IMR-90 (cell line): ENCODE results near the gene PLD4. TPM values are rescaled to one million over a fixed set of nuclear protein-coding genes. Genes with fewer than 3 reads are reported as not detected.
"Not testable (repeated sequence)": the region's sequence is repeated elsewhere in the genome, so short reads cannot be mapped to it uniquely, and the experiment has no call there.

Source experiments
- ATAC-seq: fragments of 200-7000 bp; cut with Tn5 transposase; 2 replicates; pipeline ENCODE4 v1.9.1; 2020; ENCODE audit warnings: low read depth, mild to moderate bottlenecking, moderate library complexity
- BruUV-seq: library from RNA; stranded (reverse); fragments of 400-500 nt; replicated peaks from 2 replicates; lab custom pipeline; 2021; lab: Mats Ljungman, UMichigan
- CTCF ChIA-PET: fragments of 300-600 bp; formaldehyde crosslinking; extraction: SDS; loops from one replicate; lab custom pipeline; 2021; ENCODE audit warnings: antibody characterized with exemption; lab: Yijun Ruan, JAX
- POLR2A ChIA-PET: fragments of 300-600 bp; sonication (Branson Sonifier 250); formaldehyde crosslinking; loops from one replicate; lab custom pipeline; 2022; ENCODE audit warnings: antibody characterized with exemption; ENCODE audit not compliant: unreplicated experiment; lab: Charles Lee
- DNase-seq: peaks from one replicate; pipeline ENCODE4 v3.0.0; 2013
- H2AFZ ChIP-seq: replicated peaks from 2 replicates; pipeline ENCODE3; 2013; ENCODE audit warnings: low read length, mild to moderate bottlenecking; ENCODE audit not compliant: poor library complexity
- H2AK5ac ChIP-seq: 2 replicates; pipeline ENCODE4 v1.6.1; 2013; ENCODE audit warnings: low read depth, low read length, inconsistent platforms
- H2AK9ac ChIP-seq: replicated peaks from 2 replicates; pipeline ENCODE3; 2013; ENCODE audit warnings: mild to moderate bottlenecking, low read depth, low read length, moderate library complexity; ENCODE audit not compliant: poor library complexity
- H2BK120ac ChIP-seq: 2 replicates; pipeline ENCODE4 v1.6.1; 2013; ENCODE audit warnings: low read depth, low read length, inconsistent platforms
- H2BK15ac ChIP-seq: 3 replicates; pipeline ENCODE4 v1.6.1; 2013; ENCODE audit warnings: low read depth, low read length, inconsistent platforms
- H2BK20ac ChIP-seq: 2 replicates; pipeline ENCODE4 v1.6.1; 2013; ENCODE audit warnings: low read depth, mild to moderate bottlenecking, inconsistent platforms, low read length, moderate library complexity
- H2BK5ac ChIP-seq: 2 replicates; pipeline ENCODE4 v1.6.1; 2013; ENCODE audit warnings: mild to moderate bottlenecking, low read depth, low read length, inconsistent platforms; ENCODE audit not compliant: poor library complexity, severe bottlenecking
- H3K14ac ChIP-seq: replicated peaks from 2 replicates; pipeline ENCODE4 v1.6.1; 2013; ENCODE audit warnings: low read depth, low read length, inconsistent platforms
- H3K18ac ChIP-seq: 2 replicates; pipeline ENCODE4 v1.6.1; 2013; ENCODE audit warnings: low read depth, low read length, control low read depth
- H3K23ac ChIP-seq: 2 replicates; pipeline ENCODE4 v1.6.1; 2013; ENCODE audit warnings: low read depth, low read length, inconsistent platforms
- H3K27ac ChIP-seq: 2 replicates; pipeline ENCODE4 v1.5.1; 2013; ENCODE audit warnings: mild to moderate bottlenecking, control low read depth, low read length; ENCODE audit not compliant: insufficient read depth
- H3K27me3 ChIP-seq: 2 replicates; pipeline ENCODE4 v1.6.1; 2013; ENCODE audit warnings: low read length; ENCODE audit not compliant: control insufficient read depth, insufficient read depth
- H3K36me3 ChIP-seq: 2 replicates; pipeline ENCODE4 v1.6.1; 2013; ENCODE audit warnings: low read length, mixed read lengths; ENCODE audit not compliant: control insufficient read depth, insufficient read depth
- H3K4ac ChIP-seq: 2 replicates; pipeline ENCODE4 v1.6.1; 2013; ENCODE audit warnings: low read depth, low read length, inconsistent platforms
- H3K4me1 ChIP-seq: 2 replicates; pipeline ENCODE4 v1.6.1; 2013; ENCODE audit warnings: low read length, mixed read lengths; ENCODE audit not compliant: control insufficient read depth, insufficient read depth
- H3K4me2 ChIP-seq: 2 replicates; pipeline ENCODE4 v1.6.1; 2013; ENCODE audit warnings: low read depth, mild to moderate bottlenecking, control low read depth, low read length, moderate library complexity
- H3K4me3 ChIP-seq: 2 replicates; pipeline ENCODE4 v1.5.1; 2013; ENCODE audit warnings: low read depth, mild to moderate bottlenecking, control low read depth, low read length, moderate library complexity; ENCODE audit not compliant: insufficient read depth
- H3K56ac ChIP-seq: 2 replicates; pipeline ENCODE4 v1.6.1; 2013; ENCODE audit warnings: low read length, inconsistent platforms; ENCODE audit not compliant: insufficient read depth; ENCODE audit errors: extremely low read depth
- H3K79me1 ChIP-seq, 2 experiments: 2 replicates each; pipeline ENCODE4 v1.6.1; 2013; ENCODE audit warnings: low read length in 2 of 2, inconsistent platforms in 1 of 2, low read depth in 1 of 2
- H3K9ac ChIP-seq: 2 replicates; pipeline ENCODE4 v1.6.1; 2013; ENCODE audit warnings: low read depth, low read length, control low read depth
- H3K9me1 ChIP-seq: 2 replicates; pipeline ENCODE4 v1.6.1; 2013; ENCODE audit warnings: low read length, inconsistent platforms; ENCODE audit not compliant: insufficient read depth
- H3K9me3 ChIP-seq: 2 replicates; pipeline ENCODE4 v1.6.1; 2013; ENCODE audit warnings: low read length; ENCODE audit not compliant: control insufficient read depth, insufficient read depth
- H4K20me1 ChIP-seq: 2 replicates; pipeline ENCODE4 v1.6.1; 2013; ENCODE audit warnings: low read length, inconsistent platforms; ENCODE audit not compliant: insufficient read depth
- H4K5ac ChIP-seq: 2 replicates; pipeline ENCODE4 v1.6.1; 2013; ENCODE audit warnings: mild to moderate bottlenecking, low read depth, low read length, control low read depth
- H4K8ac ChIP-seq, 2 experiments: 2 replicates each; pipeline ENCODE4 v1.6.1; 2013; ENCODE audit warnings: low read depth in 2 of 2, low read length in 2 of 2, control low read depth in 1 of 2, inconsistent platforms in 1 of 2
- H4K91ac ChIP-seq: 2 replicates; pipeline ENCODE4 v1.6.1; 2013; ENCODE audit warnings: low read depth, low read length, inconsistent platforms; ENCODE audit not compliant: insufficient read depth
- BHLHE40 ChIP-seq: fragments of 150-350 bp; IDR thresholded peaks from 2 replicates; pipeline ENCODE4 v1.6.1; 2016; ENCODE audit warnings: mild to moderate bottlenecking, low read depth, low read length
- WGBS, 2 experiments: methylation state at CpG; one replicate each; pipeline versions ENCODE4 v1.1.5 to v1.1.7; 2013; ENCODE audit warnings: missing lambda C conversion rate in 2 of 2; ENCODE audit not compliant: insufficient read length in 1 of 2; ENCODE audit errors: extremely low coverage in 2 of 2; 5-methylcytosine and 5-hydroxymethylcytosine counted together
- dilution Hi-C: fragments of 300-500 bp; cut with HindIII; formaldehyde crosslinking; loops from one replicate; pipeline ENCODE4 v1.14.3; 2018; ENCODE audit warnings: low sequenced_read_pairs; ENCODE audit not compliant: unreplicated experiment
- in situ Hi-C: fragments of 300-500 bp; cut with MboI; formaldehyde crosslinking; loops from 3 replicates; pipeline ENCODE4 v1.14.3; 2019; ENCODE audit warnings: low sequenced_read_pairs, inconsistent platforms, mixed read lengths
- intact Hi-C: fragments of 100-400 bp; cut with micrococcal nuclease; formaldehyde crosslinking; loops from 2 replicates; pipeline ENCODE4 v1.10.0; 2022
- polyA plus RNA-seq, 3 experiments: library from polyadenylated mRNA; depleted of rRNA; stranded (reverse); fragments of >200 nt; gene quantifications; 2 replicates each; pipeline ENCODE4 v1.2.3, GENCODE V29; 2012; ENCODE audit warnings: low replicate concordance in 1 of 3
- total RNA-seq: library from RNA; depleted of rRNA; stranded (reverse); fragments of >200 nt; gene quantifications from 2 replicates; pipeline ENCODE4 v1.2.3, GENCODE V29; 2012

Gene PLD4
- total and polyA plus RNA-seq, 2 of the 4 experiments (the other 2 are of a cell fraction): 0.05 TPM; not detected in 1

- Histone ChIP-seq H2BK5ac (no peak overlapping the region), H4K8ac (no peak overlapping the region), H2BK15ac (no peak overlapping the region), H3K18ac (no peak overlapping the region), H3K9me1 (no peaks in the 10 kb centered on the region), H4K5ac (no peak overlapping the region), H3K56ac (no peak overlapping the region), H3K4me2 (no peak overlapping the region), H3K27me3 (peaks cover 26% of the 10 kb centered on the region), H3K4ac (no peak overlapping the region), H3K36me3 (no peaks in the 10 kb centered on the region), H4K20me1 (no peaks in the 10 kb centered on the region), H2AK5ac (no peak overlapping the region), H2BK120ac (no peak overlapping the region), H3K4me3 (no peak overlapping the region), H3K9me3 (peaks cover 4% of the 10 kb centered on the region; the same call in 1 of the 2 replicates), H2BK20ac (no peak overlapping the region), H3K23ac (no peak overlapping the region), H3K4me1 (peaks cover 2% of the 10 kb centered on the region; the same call in 1 of the 2 replicates), H3K14ac (no peak overlapping the region), H3K79me1 (no peaks in the 10 kb centered on the region), H3K27ac (no peak overlapping the region), H3K9ac (no peak overlapping the region), H4K91ac (no peak overlapping the region), H2AK9ac (no peak overlapping the region), H2AFZ (no peak overlapping the region)
- intact Hi-C loops (no loop called here), in situ Hi-C loops (no loop called here), dilution Hi-C loops (no loop called here)
- POLR2A ChIA-PET: no interaction called here
- CTCF ChIA-PET: no interaction called here
- no CpG with 5 or more reads among the region's 7 CpGs for WGBS, 2 experiments
- DNase-seq (no peak), ATAC-seq (no peak)
- no peak for TF ChIP-seq BHLHE40
- BruUV-seq: no TSS peak
These were observed 20.7 kb upstream of the PLD4 start for GRCh38 chr14:104903990-104904389.

DNA sequence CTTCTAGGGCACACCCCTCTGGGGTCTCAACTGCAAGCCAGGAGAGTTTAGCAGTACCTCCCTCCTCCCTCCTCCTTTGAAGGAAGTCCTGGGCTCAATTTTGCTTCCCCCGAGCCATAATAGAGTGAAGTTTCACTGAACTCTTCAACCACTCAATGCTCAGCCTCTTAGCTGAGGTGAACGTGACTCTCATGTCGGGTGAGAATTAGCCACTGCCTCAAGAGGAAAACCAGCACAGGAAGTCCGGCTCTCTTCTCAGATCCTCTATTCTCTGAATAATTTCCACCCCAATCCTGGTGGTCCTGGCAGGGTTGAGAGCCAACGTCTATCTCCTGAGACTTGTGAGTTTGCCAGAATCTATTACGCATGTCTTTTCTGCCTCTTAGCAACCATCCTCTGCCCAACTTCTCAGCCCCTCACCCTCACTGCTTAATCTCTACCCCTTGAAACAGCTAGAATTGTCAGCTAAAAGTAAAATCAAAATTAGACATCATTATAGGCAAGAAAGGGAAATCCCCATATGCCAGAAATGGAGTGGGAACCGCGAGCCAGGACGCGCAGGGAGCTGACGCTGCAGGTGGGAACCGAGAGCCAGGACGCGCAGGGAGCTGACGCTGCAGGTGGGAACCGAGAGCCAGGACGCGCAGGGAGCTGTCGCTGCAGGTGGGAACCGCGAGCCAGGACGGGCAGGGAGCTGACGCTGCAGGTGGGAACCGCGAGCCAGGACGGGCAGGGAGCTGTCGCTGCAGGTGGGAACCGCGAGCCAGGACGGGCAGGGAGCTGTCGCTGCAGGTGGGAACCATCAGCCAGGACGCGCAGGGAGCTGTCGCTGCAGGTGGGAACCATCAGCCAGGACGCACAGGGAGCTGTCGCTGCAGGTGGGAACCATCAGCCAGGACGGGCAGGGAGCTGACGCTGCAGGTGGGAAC, 19.8 kb upstream of the PLD4 start:
- H3K4me1 ChIP-seq, H3K27ac ChIP-seq, CTCF ChIA-PET, H3K36me3 ChIP-seq, H2BK120ac ChIP-seq, H3K4ac ChIP-seq, H4K91ac ChIP-seq, H3K79me1 ChIP-seq, H2BK15ac ChIP-seq, BruUV-seq, H3K4me2 ChIP-seq, H3K9me3 ChIP-seq, H3K56ac ChIP-seq, dilution Hi-C loops, intact Hi-C loops, H3K23ac ChIP-seq, H3K14ac ChIP-seq, H3K9me1 ChIP-seq, in situ Hi-C loops, H4K8ac ChIP-seq, H2AK5ac ChIP-seq, H2BK5ac ChIP-seq, H3K18ac ChIP-seq, DNase-seq, H2AFZ ChIP-seq, H2BK20ac ChIP-seq, ATAC-seq, H4K5ac ChIP-seq, H3K9ac ChIP-seq, H4K20me1 ChIP-seq, H3K4me3 ChIP-seq: not testable (repeated sequence)
- Histone ChIP-seq H3K27me3 (peaks cover 24% of the 10 kb centered on the region), H2AK9ac (peak overlapping the region; percentile 19)
- POLR2A ChIA-PET: interaction anchor here (0.7 kb wide), 1 partner anchor 978 kb away, joined by 4 read pairs; no protein-coding TSS in a partner anchor
- 60% methylated on average over 23 of the region's 38 CpGs; no CpG with 5 or more reads in 1 of the 2 experiments for WGBS, 2 experiments
